ENCODE results near the gene TNK2. TPM values are rescaled to one million over a fixed set of nuclear protein-coding genes. Genes with fewer than 3 reads are reported as not detected.
"Not testable (repeated sequence)": the region's sequence is repeated elsewhere in the genome, so short reads cannot be mapped to it uniquely, and the experiment has no call there.

The TNK2 gene
- total and polyA plus RNA-seq, 2 of the 8 experiments (the other 6 are each of a cell fraction or from before 2014, with no cell fraction given), result 10.4 to 33.9 TPM

DNA sequence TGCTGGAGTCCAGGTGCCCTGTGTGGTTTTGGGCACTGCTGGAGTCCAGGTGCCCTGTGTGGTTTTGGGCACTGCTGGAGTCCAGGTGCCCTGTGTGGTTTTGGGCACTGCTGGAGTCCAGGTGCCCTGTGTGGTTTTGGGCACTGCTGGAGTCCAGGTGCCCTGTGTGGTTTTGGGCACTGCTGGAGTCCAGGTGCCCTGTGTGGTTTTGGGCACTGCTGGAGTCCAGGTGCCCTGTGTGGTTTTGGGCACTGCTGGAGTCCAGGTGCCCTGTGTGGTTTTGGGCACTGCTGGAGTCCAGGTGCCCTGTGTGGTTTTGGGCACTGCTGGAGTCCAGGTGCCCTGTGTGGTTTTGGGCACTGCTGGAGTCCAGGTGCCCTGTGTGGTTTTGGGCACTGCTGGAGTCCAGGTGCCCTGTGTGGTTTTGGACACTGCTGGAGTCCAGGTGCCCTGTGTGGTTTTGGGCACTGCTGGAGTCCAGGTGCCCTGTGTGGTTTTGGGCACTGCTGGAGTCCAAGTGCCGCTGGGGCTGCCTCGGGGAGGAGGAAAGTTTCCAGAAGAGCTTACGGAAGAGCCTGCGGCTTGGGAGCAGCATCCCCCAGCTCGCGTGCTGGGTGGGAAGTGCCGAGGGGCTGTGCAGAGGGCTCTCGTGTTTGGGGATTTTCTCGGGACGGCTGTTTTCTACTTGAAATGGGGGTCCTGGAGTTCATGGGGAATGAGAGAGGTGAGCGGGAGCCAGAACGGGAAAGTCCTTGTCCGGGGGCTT is 83.7 kb downstream of the TNK2 start:
- H2BK20ac ChIP-seq (ENCODE audit: low read length); H2BK5ac ChIP-seq (ENCODE audit: low read depth, low read length); H3K18ac ChIP-seq (ENCODE audit: extremely low read depth, low read length); H3K4me1 ChIP-seq (replicated peaks in 1 of 4; ENCODE audit: control insufficient read depth in 3 of 4, insufficient read depth in 4 of 4, low read length in 3 of 4); H3K9me3 ChIP-seq (ENCODE audit: insufficient read depth in 2 of 2, low read depth in 1 of 2, low read length in 1 of 2); H4K20me1 ChIP-seq (replicated peaks in 1 of 2; ENCODE audit: control insufficient read depth in 1 of 2, insufficient read depth in 2 of 2, low read length in 2 of 2); H4K91ac ChIP-seq (replicated peaks; ENCODE audit: insufficient read length, low read length); H2BK120ac ChIP-seq (replicated peaks; ENCODE audit: low read depth, low read length); FAIRE-seq; H3K56ac ChIP-seq (replicated peaks; ENCODE audit: insufficient read length, low read depth, low read length); DNase-seq (ENCODE audit: low read depth in 1 of 2, low spot score in 2 of 2); H2AK5ac ChIP-seq (ENCODE audit: low read depth, low read length); H4K8ac ChIP-seq (ENCODE audit: extremely low read depth, insufficient read depth, low read length); H3K4ac ChIP-seq (replicated peaks; ENCODE audit: insufficient read length, low read depth, low read length); H3K27me3 ChIP-seq (replicated peaks in 1 of 4; ENCODE audit: control insufficient read depth in 3 of 4, extremely low read depth in 1 of 4, insufficient read depth in 3 of 4, low read length in 3 of 4); H3K23ac ChIP-seq (ENCODE audit: insufficient read length); H2BK15ac ChIP-seq (ENCODE audit: low read length); H4K5ac ChIP-seq (ENCODE audit: insufficient read length, low read depth, low read length); H3K4me2 ChIP-seq (ENCODE audit: insufficient read depth in 1 of 2, low read depth in 2 of 2, low read length in 2 of 2); H3K14ac ChIP-seq (ENCODE audit: insufficient read length); H3K23me2 ChIP-seq (ENCODE audit: low read depth, low read length); H3K4me3 ChIP-seq (ENCODE audit: extremely low read depth in 1 of 4, insufficient read depth in 2 of 4, low read depth in 3 of 4, low read length in 4 of 4); H2BK12ac ChIP-seq (ENCODE audit: low read depth, low read length); H3K9ac ChIP-seq (replicated peaks in 1 of 4; ENCODE audit: extremely low read depth in 1 of 4, low read depth in 3 of 4, low read length in 3 of 4); H2AFZ ChIP-seq (ENCODE audit: low read length); H3K79me2 ChIP-seq (ENCODE audit: control insufficient read depth in 1 of 2, insufficient read depth in 2 of 2, low read length in 2 of 2); H3K27ac ChIP-seq (ENCODE audit: low read depth, low read length); H3K79me1 ChIP-seq (ENCODE audit: low read depth, low read length); H3K36me3 ChIP-seq (ENCODE audit: control insufficient read depth in 2 of 4, insufficient read depth in 4 of 4, low read length in 3 of 4): not testable (repeated sequence)
- CTCF ChIA-PET (ENCODE audit: partially characterized antibody), result interaction anchor here (0.6 to 1.4 kb wide), 7 partner anchors 13 to 105 kb away, joined by 3 to 6 read pairs (median 3); partner anchors contain the start of gene MUC4
- TF ChIP-seq EP300 (IDR thresholded peaks at IDR 0.05; ENCODE audit: borderline replicate concordance in 1 of 2, low read depth in 2 of 2, low read length in 2 of 2), result peak in 1 of 2 experiments; percentile 47; a peak in 1 of 3 replicates
- WGBS, 2 experiments (ENCODE audit: extremely low coverage in 1 of 2, insufficient coverage in 1 of 2, insufficient read length in 1 of 2, insufficient replicate concordance in 2 of 2, low coverage in 1 of 2, low lambda C conversion rate in 2 of 2, missing lambda C conversion rate in 1 of 2), result 83% methylated on average over 10 of the region's 13 CpGs; no CpG with 5 or more reads in 1 of the 2 experiments
- POLR2A ChIA-PET (ENCODE audit: partially characterized antibody), result interaction anchor here (0.7 to 2.2 kb wide), 3 partner anchors 10 to 26 kb away, joined by 3 to 7 read pairs (median 6); no protein-coding TSS in a partner anchor
